OCI-LY3 (cell line): ENCODE measurements around the gene ADARB1.
A peak's percentile ranks its signal among the peaks of the same experiment; 100 is the strongest.

ENCODE experiments used
- H2AFZ ChIP-seq: fragments of 200-600, 300-600 bp; shearing (Covaris generic); 2 replicates; pipeline ENCODE4 v1.6.0; 2014; ENCODE audit warnings: antibody characterized with exemption, low read depth, low read length
- H3K27ac ChIP-seq: fragments of 200-600, 300-600 bp; sonication (generic); 2 replicates; pipeline ENCODE4 v1.5.1; 2014; ENCODE audit warnings: mild to moderate bottlenecking, low read length, moderate library complexity, mixed read lengths
- H3K27me3 ChIP-seq: fragments of 200-600, 300-600 bp; sonication (generic); 2 replicates; pipeline ENCODE4 v1.6.1; 2014; ENCODE audit warnings: low read depth, low read length, mixed read lengths
- H3K36me3 ChIP-seq: fragments of 200-600, 300-600 bp; sonication (generic); replicated peaks from 2 replicates; pipeline ENCODE3; 2014; ENCODE audit warnings: low read depth, low read length, mixed read lengths
- H3K4me1 ChIP-seq: fragments of 300-600, 200-600 bp; sonication (generic); 2 replicates; pipeline ENCODE4 v1.6.1; 2014; ENCODE audit warnings: low read length, mixed read lengths
- H3K4me2 ChIP-seq: fragments of 200-600, 300-600 bp; sonication (generic); 2 replicates; pipeline ENCODE4 v1.6.1; 2014; ENCODE audit warnings: low read length, mixed read lengths
- H3K4me3 ChIP-seq: fragments of 300-600, 200-600 bp; sonication (generic); 2 replicates; pipeline ENCODE4 v1.5.1; 2014; ENCODE audit warnings: antibody characterized with exemption, mild to moderate bottlenecking, low read length, moderate library complexity
- H3K79me2 ChIP-seq: fragments of 300-600, 200-600 bp; shearing (Covaris generic); 2 replicates; pipeline ENCODE4 v1.6.1; 2014; ENCODE audit warnings: mild to moderate bottlenecking, low read length, mixed read lengths
- H3K9ac ChIP-seq: fragments of 300-600, 200-600 bp; shearing (Covaris generic); 2 replicates; pipeline ENCODE4 v1.6.0; 2014; ENCODE audit warnings: mild to moderate bottlenecking, low read length, moderate library complexity
- H3K9me3 ChIP-seq: fragments of 200-600, 300-600 bp; shearing (Covaris generic); 2 replicates; pipeline ENCODE4 v1.6.1; 2014; ENCODE audit warnings: low read length, mixed read lengths; ENCODE audit not compliant: insufficient read depth
- H4K20me1 ChIP-seq: fragments of 200-600, 300-600 bp; sonication (generic); 2 replicates; pipeline ENCODE4 v1.6.1; 2016; ENCODE audit warnings: low read length, mixed read lengths; ENCODE audit not compliant: insufficient read depth
- CTCF ChIP-seq: fragments of 200-600, 300-600 bp; sonication (generic); IDR thresholded peaks from 2 replicates; pipeline ENCODE4 v1.5.1; 2014; ENCODE audit warnings: antibody characterized with exemption, low read length, low read depth
- EZH2phosphoT487 ChIP-seq: fragments of 200-600 bp; shearing (Covaris generic); IDR thresholded peaks from 2 replicates; pipeline ENCODE4 v1.6.1; 2018; ENCODE audit warnings: antibody characterized with exemption, mixed run types, low read depth

ADARB1 gene

GRCh38 chr21:45255381-45256020 is 181.1 kb downstream of the ADARB1 start:
- Histone ChIP-seq H3K9ac (no peak overlapping the region), H3K4me1 (peaks cover 3% of the 10 kb centered on the region; the same call in 1 of the 2 replicates), H3K27ac (no peak overlapping the region), H3K4me3 (peak overlapping the region; percentile 64), H4K20me1 (no peaks in the 10 kb centered on the region), H2AFZ (0 out of 2 replicates have a peak overlapping the region, but pooled peaks have one; percentile 39), H3K27me3 (no peaks in the 10 kb centered on the region), H3K79me2 (no peaks in the 10 kb centered on the region), H3K36me3 (no peaks in the 10 kb centered on the region), H3K4me2 (peak overlapping the region; percentile 57), H3K9me3 (no peaks in the 10 kb centered on the region)
- TF ChIP-seq EZH2phosphoT487: no peak
- no peak for TF ChIP-seq CTCF

GRCh38 chr21:45256021-45256911 is 181.9 kb downstream of the ADARB1 start:
- H3K79me2 ChIP-seq: no peaks in the 10 kb centered on the region
- peaks cover 3% of the 10 kb centered on the region; the same call in 1 of the 2 replicates for H3K4me1 ChIP-seq
- no peak overlapping the region for H2AFZ ChIP-seq
- H4K20me1 ChIP-seq: no peaks in the 10 kb centered on the region
- no peaks in the 10 kb centered on the region for H3K27me3 ChIP-seq
- TF ChIP-seq EZH2phosphoT487: no peak
- H3K36me3 ChIP-seq: no peaks in the 10 kb centered on the region
- H3K9me3 ChIP-seq: no peaks in the 10 kb centered on the region
- no peak overlapping the region for H3K27ac ChIP-seq
- no peak overlapping the region for H3K9ac ChIP-seq
- H3K4me2 ChIP-seq: no peak overlapping the region
- no peak overlapping the region for H3K4me3 ChIP-seq

- Histone ChIP-seq H3K4me3 (no peak overlapping the region), H2AFZ (no peak overlapping the region), H3K27me3 (no peaks in the 10 kb centered on the region)
Measured at GRCh38 chr21:45256912-45257672, 182.7 kb downstream of the ADARB1 start.

More at GRCh38 chr21:45256912-45257672, 182.7 kb downstream of the ADARB1 start:
- Histone ChIP-seq H3K36me3 (no peaks in the 10 kb centered on the region), H3K4me1 (peaks cover 3% of the 10 kb centered on the region; the same call in 1 of the 2 replicates), H3K4me2 (no peak overlapping the region), H4K20me1 (no peaks in the 10 kb centered on the region), H3K9ac (no peak overlapping the region), H3K79me2 (no peaks in the 10 kb centered on the region), H3K27ac (no peak overlapping the region), H3K9me3 (no peaks in the 10 kb centered on the region)
- TF ChIP-seq EZH2phosphoT487: no peak
- no peak for TF ChIP-seq CTCF
